Measurements from ENCODE around the gene NCOA1.

Gene NCOA1

GRCh38 chr2:24490690-24491541 is at the start of gene NCOA1:
NCOA1 (plus strand) TSS chr2:24491254; CDS start chr2:24658678, 167,424 bp downstream.
- peak; percentile 30 for TF ChIP-seq CTCF (IDR thresholded peaks at IDR 0.05; ENCODE audit: low read depth, low read length, missing control alignments)
- in situ Hi-C loops (cut with HindIII; ENCODE audit: low pct_ligation_motif_present, low sequenced_read_pairs), result no loop called here
- peak within 1 kb of the TSS; percentile 82 for H3K4me3 ChIP-seq (ENCODE audit: low read depth, low read length)
- no peaks in the 10 kb centered on the region for H3K27me3 ChIP-seq (replicated peaks)
- DNase-seq, result peak; percentile 83
- H3K27ac ChIP-seq, result peak within 1 kb of the TSS; percentile 57
- H3K36me3 ChIP-seq (replicated peaks), result no peaks in the 10 kb centered on the region

DNA sequence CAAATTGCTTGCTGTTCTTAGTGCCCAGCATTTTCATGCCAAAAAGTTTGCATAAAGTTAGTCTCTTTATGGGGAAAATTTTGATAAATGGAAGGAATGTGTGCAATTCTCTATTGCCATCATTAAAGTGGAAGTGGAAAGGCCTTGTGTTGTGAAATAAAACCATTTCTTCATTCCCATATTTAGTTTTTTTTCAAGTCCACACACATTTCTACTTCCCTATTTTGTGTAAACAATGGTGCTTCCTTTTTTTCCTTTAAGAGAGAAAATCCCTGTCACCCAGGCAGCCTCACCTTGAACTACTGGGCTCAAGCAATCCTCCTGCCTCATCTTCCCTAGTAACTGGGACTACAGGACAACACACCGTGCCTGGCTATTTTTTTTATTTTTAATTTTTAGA is 42.3 kb upstream of the NCOA1 start:
- H3K27ac ChIP-seq, result no peak overlapping the region
- TF ChIP-seq CTCF (IDR thresholded peaks at IDR 0.05; ENCODE audit: low read depth, low read length, missing control alignments), result no peak
- no peak for DNase-seq
- in situ Hi-C loops (cut with HindIII; ENCODE audit: low pct_ligation_motif_present, low sequenced_read_pairs), result no loop called here
- no peaks in the 10 kb centered on the region for H3K27me3 ChIP-seq (replicated peaks)
- H3K36me3 ChIP-seq (replicated peaks), result no peaks in the 10 kb centered on the region
- no peak overlapping the region for H3K4me3 ChIP-seq (ENCODE audit: low read depth, low read length)

DNA sequence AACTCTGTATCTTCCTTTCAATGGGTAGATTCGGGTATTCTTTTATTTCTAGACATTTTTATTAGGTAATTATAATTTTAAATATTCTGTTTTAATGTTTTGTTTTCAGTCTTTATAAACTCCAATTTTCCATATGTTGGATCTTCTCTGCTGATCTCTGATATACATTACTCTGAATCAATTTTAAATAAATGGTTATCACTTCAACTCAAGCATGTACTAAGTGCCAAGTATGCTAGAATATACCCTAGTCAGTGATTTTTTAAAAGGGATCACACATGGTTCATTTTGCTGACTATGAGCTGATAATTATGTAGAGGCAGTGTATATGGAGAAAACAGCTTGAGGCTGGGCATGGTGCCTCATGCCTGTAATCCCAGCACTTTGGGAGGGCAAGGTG is 41.7 kb upstream of the NCOA1 start:
- in situ Hi-C loops (cut with HindIII; ENCODE audit: low pct_ligation_motif_present, low sequenced_read_pairs), result no loop called here
- H3K27ac ChIP-seq, result no peak overlapping the region
- no peak for TF ChIP-seq CTCF (IDR thresholded peaks at IDR 0.05; ENCODE audit: low read depth, low read length, missing control alignments)

DNA sequence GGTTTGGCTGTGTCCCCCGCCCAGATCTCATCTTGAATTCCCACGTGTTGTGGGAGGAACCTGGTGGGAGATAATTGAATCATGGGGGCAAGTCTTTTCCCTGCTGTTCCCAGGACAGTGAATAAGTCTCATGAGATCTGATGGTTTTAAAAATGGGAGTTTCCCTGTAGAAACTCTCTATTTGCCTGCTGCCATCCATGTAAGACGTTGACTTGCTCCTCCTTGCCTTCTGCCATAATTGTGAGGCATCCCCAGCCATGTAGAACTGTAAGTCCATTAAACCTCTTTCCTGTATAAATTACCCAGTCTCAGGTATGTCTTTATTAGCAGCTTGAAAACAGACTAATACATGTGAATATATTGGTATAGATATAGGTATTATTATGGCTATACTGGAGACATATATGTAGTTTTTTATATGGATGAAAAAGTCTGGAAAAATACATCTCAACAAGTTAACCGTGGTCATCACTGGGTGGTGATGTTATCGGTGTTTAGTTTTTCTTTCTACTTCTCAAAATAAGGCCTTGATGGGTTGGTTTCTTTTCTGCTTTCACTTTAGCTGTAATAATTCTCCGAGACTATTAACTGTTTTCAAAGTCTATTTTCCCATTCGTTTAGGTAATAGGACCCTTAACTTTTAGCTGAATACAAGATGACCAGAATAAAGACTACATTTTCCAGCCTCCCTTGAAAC is 39.1 kb upstream of the NCOA1 start:
- Histone ChIP-seq H3K27me3 (replicated peaks) (no peaks in the 10 kb centered on the region), H3K4me3 (ENCODE audit: low read depth, low read length) (no peak overlapping the region), H3K27ac (no peak overlapping the region), H3K36me3 (replicated peaks) (no peaks in the 10 kb centered on the region)
- in situ Hi-C loops (cut with HindIII; ENCODE audit: low pct_ligation_motif_present, low sequenced_read_pairs), result no loop called here
- TF ChIP-seq CTCF (IDR thresholded peaks at IDR 0.05; ENCODE audit: low read depth, low read length, missing control alignments), result no peak
- no peak for DNase-seq

More for the DNA sequence above, 41.7 kb upstream of the NCOA1 start:
- Histone ChIP-seq H3K27me3 (replicated peaks) (no peaks in the 10 kb centered on the region), H3K36me3 (replicated peaks) (no peaks in the 10 kb centered on the region), H3K4me3 (ENCODE audit: low read depth, low read length) (no peak overlapping the region)
- no peak for DNase-seq

GRCh38 chr2:24452502-24452885 is 38.6 kb upstream of the NCOA1 start:
- H3K27ac ChIP-seq, result no peak overlapping the region
- H3K36me3 ChIP-seq (replicated peaks), result no peaks in the 10 kb centered on the region
- no peak overlapping the region for H3K4me3 ChIP-seq (ENCODE audit: low read depth, low read length)
- in situ Hi-C loops (cut with HindIII; ENCODE audit: low pct_ligation_motif_present, low sequenced_read_pairs), result no loop called here
- TF ChIP-seq CTCF (IDR thresholded peaks at IDR 0.05; ENCODE audit: low read depth, low read length, missing control alignments), result no peak
- H3K27me3 ChIP-seq (replicated peaks), result no peaks in the 10 kb centered on the region
- DNase-seq, result no peak
